Measurements from ENCODE around the gene RPS6KA4. TPM values are rescaled to one million over a fixed set of nuclear protein-coding genes. Genes with fewer than 3 reads are reported as not detected.

The RPS6KA4 gene
- total RNA-seq, 2 experiments from 2014 or later: 7.3 to 9.2 TPM

- Histone ChIP-seq H3K9me3 (ENCODE audit: control insufficient read depth in 1 of 2, insufficient read depth in 1 of 2, low read length in 2 of 2) (no peaks in the 10 kb centered on the region), H3K4me1 (ENCODE audit: insufficient read depth, low read length) (peaks cover 40% of the 10 kb centered on the region), H3K27me3 (ENCODE audit: control insufficient read depth in 1 of 2, insufficient read depth in 2 of 2, low read length in 2 of 2) (no peaks in the 10 kb centered on the region), H3K4me3 (ENCODE audit: low read length) (peak overlapping the region; percentile 96), H3K36me3 (ENCODE audit: insufficient read depth, low read length) (peaks cover 39% of the 10 kb centered on the region), H3K27ac (ENCODE audit: low read depth in 1 of 2, low read length in 2 of 2) (peak overlapping the region; percentile 93 to 99)
- TF ChIP-seq, protein P1, sequence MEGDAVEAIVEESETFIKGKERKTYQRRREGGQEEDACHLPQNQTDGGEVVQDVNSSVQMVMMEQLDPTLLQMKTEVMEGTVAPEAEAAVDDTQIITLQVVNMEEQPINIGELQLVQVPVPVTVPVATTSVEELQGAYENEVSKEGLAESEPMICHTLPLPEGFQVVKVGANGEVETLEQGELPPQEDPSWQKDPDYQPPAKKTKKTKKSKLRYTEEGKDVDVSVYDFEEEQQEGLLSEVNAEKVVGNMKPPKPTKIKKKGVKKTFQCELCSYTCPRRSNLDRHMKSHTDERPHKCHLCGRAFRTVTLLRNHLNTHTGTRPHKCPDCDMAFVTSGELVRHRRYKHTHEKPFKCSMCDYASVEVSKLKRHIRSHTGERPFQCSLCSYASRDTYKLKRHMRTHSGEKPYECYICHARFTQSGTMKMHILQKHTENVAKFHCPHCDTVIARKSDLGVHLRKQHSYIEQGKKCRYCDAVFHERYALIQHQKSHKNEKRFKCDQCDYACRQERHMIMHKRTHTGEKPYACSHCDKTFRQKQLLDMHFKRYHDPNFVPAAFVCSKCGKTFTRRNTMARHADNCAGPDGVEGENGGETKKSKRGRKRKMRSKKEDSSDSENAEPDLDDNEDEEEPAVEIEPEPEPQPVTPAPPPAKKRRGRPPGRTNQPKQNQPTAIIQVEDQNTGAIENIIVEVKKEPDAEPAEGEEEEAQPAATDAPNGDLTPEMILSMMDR (IDR thresholded peaks at IDR 0.05): peak; percentile 31
- intact Hi-C loops (cut with DNase I, micrococcal nuclease): loop anchor here (1.0 to 5.0 kb wide), 8 partner anchors 10 to 337 kb away; partner anchors contain the start of genes CCDC88B (in 1 of the 2), ESRRA (in 1 of the 2), GPR137 (in 1 of the 2) and RPS6KA4 (in 1 of the 2)
- Mint-ChIP-seq H3K4me3 (peak overlapping the region; percentile 92), H3K4me1 (ENCODE audit: low read depth) (peaks cover 48% of the 10 kb centered on the region), H3K27me3 (no peaks in the 10 kb centered on the region), H3K27ac (peak overlapping the region; percentile 98), H3K9me3 (no peaks in the 10 kb centered on the region), H3K36me3 (ENCODE audit: low read depth) (peaks cover 63% of the 10 kb centered on the region)
- POLR2A ChIA-PET: interaction anchor here (0.8 to 4.0 kb wide), 35 partner anchors 11 to 1726 kb away, joined by 3 to 105 read pairs (median 8); partner anchors contain the start of genes BAD, CATSPERZ, CCDC88B and ESRRA
- CTCF ChIA-PET: interaction anchor here (1.4 to 3.0 kb wide), 11 partner anchors 13 to 336 kb away, joined by 4 to 39 read pairs (median 7); partner anchors contain the start of genes CCDC88B, ESRRA, FERMT3 and PLCB3
- peak; percentile 13 for ATAC-seq (ENCODE audit: poor library complexity)
- peak in 8 of 14 experiments; percentile 26 to 79 (median 46) for DNase-seq
Observed at GRCh38 chr11:64316672-64317324, 42.2 kb upstream of the RPS6KA4 start.

DNA sequence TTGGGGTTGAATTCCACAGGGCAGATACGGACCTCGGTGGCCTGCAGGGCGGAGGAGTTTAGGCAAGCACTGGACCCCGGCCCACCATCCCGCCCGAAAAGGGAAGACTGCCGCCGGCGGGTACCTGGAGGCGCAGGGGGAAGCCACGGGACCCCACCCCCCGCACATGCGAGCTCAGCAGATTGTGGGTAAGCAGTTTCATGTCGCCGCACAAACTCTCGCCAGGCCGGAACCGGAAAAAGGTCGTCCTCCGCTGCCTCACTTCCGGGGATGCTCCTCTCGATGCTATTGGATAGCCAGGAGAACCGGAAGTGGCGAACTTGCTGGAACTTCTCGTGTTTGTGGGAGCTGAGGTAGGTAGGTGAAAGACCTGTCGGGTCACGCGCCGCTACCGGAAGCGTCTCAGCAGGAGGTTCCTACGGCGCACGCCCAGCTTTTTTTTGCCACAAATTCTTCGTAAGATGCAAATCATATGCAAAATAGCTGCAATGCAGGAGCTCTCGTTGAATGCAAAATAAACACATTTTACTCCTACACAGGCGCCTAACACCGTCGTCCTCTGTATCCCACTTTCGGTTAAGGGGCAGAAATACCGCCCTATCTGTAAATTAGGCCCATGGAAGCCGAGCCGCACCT is 41.5 kb upstream of the RPS6KA4 start, which contains the start of gene TRMT112:
TRMT112 (minus strand) TSS at position 235 of the 636 bp plus-strand sequence; CDS start at position 202, 33 bp downstream.
- POLR2A ChIA-PET: interaction anchor here (0.5 to 4.0 kb wide), 48 partner anchors 8 to 1744 kb away, joined by 3 to 105 read pairs (median 6); partner anchors contain the start of genes BAD, CATSPERZ, CCDC88B and EEF1G
- Histone ChIP-seq H3K4me1 (ENCODE audit: insufficient read depth, low read length) (peaks cover 40% of the 10 kb centered on the region), H3K36me3 (ENCODE audit: insufficient read depth, low read length) (peaks cover 41% of the 10 kb centered on the region), H3K4me3 (ENCODE audit: low read length) (peak within 1 kb of the TSS; percentile 96), H3K9me3 (ENCODE audit: control insufficient read depth in 1 of 2, insufficient read depth in 1 of 2, low read length in 2 of 2) (no peaks in the 10 kb centered on the region), H3K27ac (ENCODE audit: low read depth in 1 of 2, low read length in 2 of 2) (peak within 1 kb of the TSS; percentile 93 to 99), H3K27me3 (ENCODE audit: control insufficient read depth in 1 of 2, insufficient read depth in 2 of 2, low read length in 2 of 2) (no peaks in the 10 kb centered on the region)
- H3K4me1 Mint-ChIP-seq (ENCODE audit: low read depth): peaks cover 47% of the 10 kb centered on the region
- no peaks in the 10 kb centered on the region for H3K27me3 Mint-ChIP-seq
- H3K4me3 Mint-ChIP-seq: peak within 1 kb of the TSS; percentile 92
- CTCF ChIA-PET: interaction anchor here (0.8 to 3.0 kb wide), 19 partner anchors 13 to 336 kb away, joined by 3 to 39 read pairs (median 6); partner anchors contain the start of genes BAD, CCDC88B, DNAJC4 and ESRRA
- H3K27ac Mint-ChIP-seq: peak within 1 kb of the TSS; percentile 98
- ATAC-seq (ENCODE audit: poor library complexity): peak; percentile 77
- H3K36me3 Mint-ChIP-seq (ENCODE audit: low read depth): peaks cover 62% of the 10 kb centered on the region
- H3K9me3 Mint-ChIP-seq: no peaks in the 10 kb centered on the region
- intact Hi-C loops (cut with DNase I, micrococcal nuclease): loop anchor here (1.0 to 5.0 kb wide), 8 partner anchors 11 to 336 kb away; partner anchors contain the start of genes CCDC88B (in 1 of the 2), ESRRA (in 1 of the 2), GPR137 (in 1 of the 2) and RPS6KA4 (in 1 of the 2)
- TF ChIP-seq, protein P1 (IDR thresholded peaks at IDR 0.05): no peak
- DNase-seq: peak; percentile 91 to 100 (median 95)
